ENCODE measurements around the gene ZBTB42.

The ZBTB42 gene

GRCh38 chr14:104757681-104758392 lies 43.1 kb upstream of the ZBTB42 start:
- Histone ChIP-seq H3K36me3 (ENCODE audit: control insufficient read depth, insufficient read depth, low read length) (peaks cover 52% of the 10 kb centered on the region), H3K9me3 (ENCODE audit: control insufficient read depth, insufficient read depth, low read depth, low read length) (no peaks in the 10 kb centered on the region), H3K27me3 (ENCODE audit: control insufficient read depth, insufficient read depth, low read length) (no peaks in the 10 kb centered on the region), H3K9ac (ENCODE audit: low read length) (no peak overlapping the region), H3K4me1 (ENCODE audit: control insufficient read depth, insufficient read depth, low read length) (peaks cover 17% of the 10 kb centered on the region), H3K4me3 (ENCODE audit: low read depth, low read length) (no peak overlapping the region), H3K27ac (ENCODE audit: low read depth, low read length) (no peak overlapping the region)

GRCh38 chr14:104758981-104759969 lies 41.6 kb upstream of the ZBTB42 start:
- H3K4me1 ChIP-seq (ENCODE audit: control insufficient read depth, insufficient read depth, low read length), result peaks cover 11% of the 10 kb centered on the region; the same call in 1 of the 2 replicates
- H3K27me3 ChIP-seq (ENCODE audit: control insufficient read depth, insufficient read depth, low read length), result no peaks in the 10 kb centered on the region
- H3K9ac ChIP-seq (ENCODE audit: low read length), result no peak overlapping the region
- H3K27ac ChIP-seq (ENCODE audit: low read depth, low read length), result no peak overlapping the region
- no peaks in the 10 kb centered on the region for H3K9me3 ChIP-seq (ENCODE audit: control insufficient read depth, insufficient read depth, low read depth, low read length)
- peaks cover 52% of the 10 kb centered on the region for H3K36me3 ChIP-seq (ENCODE audit: control insufficient read depth, insufficient read depth, low read length)
- no peak overlapping the region for H3K4me3 ChIP-seq (ENCODE audit: low read depth, low read length)

GRCh38 chr14:104765517-104765916 lies 35.4 kb upstream of the ZBTB42 start:
- no peaks in the 10 kb centered on the region for H3K27me3 ChIP-seq (ENCODE audit: control insufficient read depth, insufficient read depth, low read length)
- H3K9me3 ChIP-seq (ENCODE audit: control insufficient read depth, insufficient read depth, low read depth, low read length), result peaks cover 11% of the 10 kb centered on the region; the same call in 1 of the 2 replicates
- H3K9ac ChIP-seq (ENCODE audit: low read length), result no peak overlapping the region
- no peak overlapping the region for H3K27ac ChIP-seq (ENCODE audit: low read depth, low read length)
- H3K36me3 ChIP-seq (ENCODE audit: control insufficient read depth, insufficient read depth, low read length), result peaks cover 6% of the 10 kb centered on the region; the same call in 1 of the 2 replicates
- peaks cover 16% of the 10 kb centered on the region for H3K4me1 ChIP-seq (ENCODE audit: control insufficient read depth, insufficient read depth, low read length)
- H3K4me3 ChIP-seq (ENCODE audit: low read depth, low read length), result no peak overlapping the region

GRCh38 chr14:104766256-104766862 lies 34.5 kb upstream of the ZBTB42 start:
- peaks cover 18% of the 10 kb centered on the region for H3K9me3 ChIP-seq (ENCODE audit: control insufficient read depth, insufficient read depth, low read depth, low read length)
- H3K4me3 ChIP-seq (ENCODE audit: low read depth, low read length), result peak overlapping the region; percentile 44
- peaks cover 11% of the 10 kb centered on the region for H3K36me3 ChIP-seq (ENCODE audit: control insufficient read depth, insufficient read depth, low read length)
- no peak overlapping the region for H3K27ac ChIP-seq (ENCODE audit: low read depth, low read length)
- peaks cover 10% of the 10 kb centered on the region for H3K4me1 ChIP-seq (ENCODE audit: control insufficient read depth, insufficient read depth, low read length)
- H3K9ac ChIP-seq (ENCODE audit: low read length), result peak overlapping the region; percentile 59
- no peaks in the 10 kb centered on the region for H3K27me3 ChIP-seq (ENCODE audit: control insufficient read depth, insufficient read depth, low read length)

GRCh38 chr14:104766863-104767633 lies 33.9 kb upstream of the ZBTB42 start:
- Histone ChIP-seq H3K36me3 (ENCODE audit: control insufficient read depth, insufficient read depth, low read length) (peaks cover 17% of the 10 kb centered on the region), H3K4me1 (ENCODE audit: control insufficient read depth, insufficient read depth, low read length) (peaks cover 10% of the 10 kb centered on the region), H3K27ac (ENCODE audit: low read depth, low read length) (no peak overlapping the region), H3K4me3 (ENCODE audit: low read depth, low read length) (peak overlapping the region; percentile 44), H3K27me3 (ENCODE audit: control insufficient read depth, insufficient read depth, low read length) (no peaks in the 10 kb centered on the region), H3K9ac (ENCODE audit: low read length) (peak overlapping the region; percentile 59), H3K9me3 (ENCODE audit: control insufficient read depth, insufficient read depth, low read depth, low read length) (peaks cover 23% of the 10 kb centered on the region)

- H3K9me3 ChIP-seq (ENCODE audit: control insufficient read depth, insufficient read depth, low read depth, low read length), result peaks cover 23% of the 10 kb centered on the region
- H3K27me3 ChIP-seq (ENCODE audit: control insufficient read depth, insufficient read depth, low read length), result no peaks in the 10 kb centered on the region
- peaks cover 10% of the 10 kb centered on the region for H3K4me1 ChIP-seq (ENCODE audit: control insufficient read depth, insufficient read depth, low read length)
- H3K9ac ChIP-seq (ENCODE audit: low read length), result no peak overlapping the region
- H3K4me3 ChIP-seq (ENCODE audit: low read depth, low read length), result no peak overlapping the region
- H3K27ac ChIP-seq (ENCODE audit: low read depth, low read length), result no peak overlapping the region
- H3K36me3 ChIP-seq (ENCODE audit: control insufficient read depth, insufficient read depth, low read length), result peaks cover 23% of the 10 kb centered on the region
Observed at GRCh38 chr14:104767634-104767918, 33.3 kb upstream of the ZBTB42 start.

GRCh38 chr14:104768437-104769323 lies 32.2 kb upstream of the ZBTB42 start:
- peaks cover 10% of the 10 kb centered on the region for H3K4me1 ChIP-seq (ENCODE audit: control insufficient read depth, insufficient read depth, low read length)
- H3K9me3 ChIP-seq (ENCODE audit: control insufficient read depth, insufficient read depth, low read depth, low read length), result peaks cover 23% of the 10 kb centered on the region
- no peak overlapping the region for H3K27ac ChIP-seq (ENCODE audit: low read depth, low read length)
- H3K36me3 ChIP-seq (ENCODE audit: control insufficient read depth, insufficient read depth, low read length), result peaks cover 34% of the 10 kb centered on the region
- H3K27me3 ChIP-seq (ENCODE audit: control insufficient read depth, insufficient read depth, low read length), result no peaks in the 10 kb centered on the region
- H3K9ac ChIP-seq (ENCODE audit: low read length), result no peak overlapping the region
- peak overlapping the region; percentile 32 for H3K4me3 ChIP-seq (ENCODE audit: low read depth, low read length)

- no peak overlapping the region for H3K9ac ChIP-seq (ENCODE audit: low read length)
- no peak overlapping the region for H3K27ac ChIP-seq (ENCODE audit: low read depth, low read length)
- H3K27me3 ChIP-seq (ENCODE audit: control insufficient read depth, insufficient read depth, low read length), result no peaks in the 10 kb centered on the region
- no peak overlapping the region for H3K4me3 ChIP-seq (ENCODE audit: low read depth, low read length)
- peaks cover 42% of the 10 kb centered on the region for H3K36me3 ChIP-seq (ENCODE audit: control insufficient read depth, insufficient read depth, low read length)
- peaks cover 23% of the 10 kb centered on the region for H3K9me3 ChIP-seq (ENCODE audit: control insufficient read depth, insufficient read depth, low read depth, low read length)
- peaks cover 10% of the 10 kb centered on the region for H3K4me1 ChIP-seq (ENCODE audit: control insufficient read depth, insufficient read depth, low read length)
Observed at GRCh38 chr14:104769324-104770071, 31.4 kb upstream of the ZBTB42 start.

GRCh38 chr14:104770072-104770579 lies 30.8 kb upstream of the ZBTB42 start:
- H3K9me3 ChIP-seq (ENCODE audit: control insufficient read depth, insufficient read depth, low read depth, low read length), result peaks cover 23% of the 10 kb centered on the region
- no peaks in the 10 kb centered on the region for H3K27me3 ChIP-seq (ENCODE audit: control insufficient read depth, insufficient read depth, low read length)
- no peak overlapping the region for H3K27ac ChIP-seq (ENCODE audit: low read depth, low read length)
- H3K36me3 ChIP-seq (ENCODE audit: control insufficient read depth, insufficient read depth, low read length), result peaks cover 48% of the 10 kb centered on the region
- no peak overlapping the region for H3K9ac ChIP-seq (ENCODE audit: low read length)
- H3K4me1 ChIP-seq (ENCODE audit: control insufficient read depth, insufficient read depth, low read length), result peaks cover 10% of the 10 kb centered on the region
- H3K4me3 ChIP-seq (ENCODE audit: low read depth, low read length), result no peak overlapping the region

All from HUES6 (cell line).